ENCODE measurements around the gene MOCOS. TPM values are rescaled to one million over a fixed set of nuclear protein-coding genes. Genes with fewer than 3 reads are reported as not detected.

MOCOS gene
- total RNA-seq, 2 experiments from 2014 or later = 0.17 to 0.36 TPM

Other genes starting within 250 kb of the MOCOS start
- gene RPRD1A, start 119.9 kb upstream of the MOCOS start, total RNA-seq = 10 to 100 TPM; 25.9 to 29.6 TPM
- 10 to 100 TPM; 23.7 to 24.3 TPM for gene SLC39A6, start 58.2 kb upstream of the MOCOS start, total RNA-seq
- gene ELP2, start 57.6 kb upstream of the MOCOS start, total RNA-seq = 10 to 100 TPM; 83.7 to 84.4 TPM
- not detected for gene FHOD3, start 110.2 kb downstream of the MOCOS start, total RNA-seq

Measured in activated CD4-positive, alpha-beta memory T cell treated with anti-CD3 and anti-CD28 coated beads for 36 hours (primary cell).